ENCODE results near the gene CGB7.

DNA sequence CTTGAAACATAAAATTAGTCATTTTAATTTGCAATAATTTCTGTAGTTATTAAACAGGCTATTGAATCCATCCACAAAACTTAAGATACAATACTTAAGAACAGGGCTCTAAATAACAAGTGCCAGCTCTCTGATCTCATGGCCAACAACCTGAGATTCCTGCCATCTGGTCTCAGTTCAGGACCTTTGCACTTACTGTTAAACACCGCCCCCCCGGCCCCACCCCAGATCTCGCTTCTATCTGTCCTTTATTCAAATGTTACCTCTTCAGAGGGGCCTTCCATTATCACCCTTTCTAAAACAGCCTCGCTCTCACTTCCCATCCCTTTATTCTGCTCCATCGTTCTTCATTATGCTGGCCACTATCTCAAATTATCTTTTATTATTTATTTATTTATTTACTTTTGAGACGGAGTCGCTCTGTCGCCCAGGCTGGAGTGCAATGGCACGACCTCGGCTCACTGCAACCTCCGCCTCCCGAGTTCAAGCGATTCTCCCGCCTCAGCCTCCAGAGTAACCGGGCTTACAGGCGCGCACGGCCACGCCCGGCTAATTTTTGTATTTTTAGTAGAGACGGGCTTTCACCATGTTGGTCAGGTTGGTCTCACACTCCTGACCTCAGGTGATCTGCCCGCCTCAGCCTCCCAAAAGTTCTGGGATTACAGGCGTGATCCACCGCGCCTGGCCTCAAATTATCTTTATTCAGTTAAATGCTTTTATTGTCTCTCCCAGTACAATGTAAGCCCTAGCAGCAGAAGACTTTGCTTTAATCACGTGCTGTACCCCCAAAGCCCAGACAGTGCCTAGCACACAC, 26.9 kb upstream of the CGB7 start:
- TF ChIP-seq, protein P1, sequence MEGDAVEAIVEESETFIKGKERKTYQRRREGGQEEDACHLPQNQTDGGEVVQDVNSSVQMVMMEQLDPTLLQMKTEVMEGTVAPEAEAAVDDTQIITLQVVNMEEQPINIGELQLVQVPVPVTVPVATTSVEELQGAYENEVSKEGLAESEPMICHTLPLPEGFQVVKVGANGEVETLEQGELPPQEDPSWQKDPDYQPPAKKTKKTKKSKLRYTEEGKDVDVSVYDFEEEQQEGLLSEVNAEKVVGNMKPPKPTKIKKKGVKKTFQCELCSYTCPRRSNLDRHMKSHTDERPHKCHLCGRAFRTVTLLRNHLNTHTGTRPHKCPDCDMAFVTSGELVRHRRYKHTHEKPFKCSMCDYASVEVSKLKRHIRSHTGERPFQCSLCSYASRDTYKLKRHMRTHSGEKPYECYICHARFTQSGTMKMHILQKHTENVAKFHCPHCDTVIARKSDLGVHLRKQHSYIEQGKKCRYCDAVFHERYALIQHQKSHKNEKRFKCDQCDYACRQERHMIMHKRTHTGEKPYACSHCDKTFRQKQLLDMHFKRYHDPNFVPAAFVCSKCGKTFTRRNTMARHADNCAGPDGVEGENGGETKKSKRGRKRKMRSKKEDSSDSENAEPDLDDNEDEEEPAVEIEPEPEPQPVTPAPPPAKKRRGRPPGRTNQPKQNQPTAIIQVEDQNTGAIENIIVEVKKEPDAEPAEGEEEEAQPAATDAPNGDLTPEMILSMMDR (IDR thresholded peaks at IDR 0.05) = no peak
- no peak for TF ChIP-seq POLR2A (IDR thresholded peaks at IDR 0.05)

Measured in adrenal gland (tissue), 5 donors.